Neural progenitor cell (in vitro differentiated cells): ENCODE results near the gene CFL1.

Experiments
- EZH2 ChIP-seq: fragments of 200-600 bp; sonication (generic); IDR thresholded peaks from 2 replicates; pipeline ENCODE4 v1.6.1; 2017; ENCODE audit warnings: antibody characterized with exemption, mild to moderate bottlenecking, moderate library complexity
- TF ChIP-seq, protein P1 (sequence below): fragments of 200-600 bp; sonication (generic); IDR thresholded peaks from 2 replicates; pipeline ENCODE4 v1.5.1; 2017; ENCODE audit warnings: antibody characterized with exemption, mild to moderate bottlenecking

DNA sequence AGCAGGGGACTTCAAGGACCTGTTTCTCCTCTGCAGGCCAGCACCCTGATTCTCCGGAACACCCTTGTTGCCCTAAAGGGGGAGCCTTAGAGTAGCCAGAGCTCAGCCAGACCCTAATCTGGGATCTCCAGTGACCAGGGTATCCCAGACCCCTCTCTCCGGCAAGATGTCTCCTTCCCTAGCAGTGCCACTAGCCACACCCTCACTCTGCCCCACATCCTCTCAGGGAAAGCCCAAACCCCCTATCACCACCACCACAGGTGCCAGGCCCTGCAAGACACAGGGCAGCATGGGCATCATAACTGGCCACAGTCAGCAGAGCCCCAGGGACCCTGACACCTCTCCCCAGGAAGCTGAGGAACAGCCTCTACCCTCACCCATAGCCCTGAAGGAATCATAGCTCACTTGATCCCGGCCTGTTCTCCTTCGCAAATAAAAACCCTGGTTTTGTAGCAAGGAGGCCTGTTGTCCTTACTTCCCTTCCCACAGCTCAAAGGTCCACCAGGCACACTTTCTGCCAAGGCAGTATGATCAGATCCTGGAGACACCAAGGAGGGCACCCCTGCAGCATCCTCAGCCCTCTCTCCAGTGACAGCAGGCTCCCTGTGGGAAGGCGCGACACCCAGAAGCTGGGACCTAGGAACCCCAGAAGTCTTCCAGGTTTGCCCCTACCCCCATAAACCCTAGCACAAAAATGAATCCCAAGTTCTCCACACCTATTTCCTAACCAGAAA, 4.6 kb downstream of the CFL1 start:
- TF ChIP-seq, protein P1, sequence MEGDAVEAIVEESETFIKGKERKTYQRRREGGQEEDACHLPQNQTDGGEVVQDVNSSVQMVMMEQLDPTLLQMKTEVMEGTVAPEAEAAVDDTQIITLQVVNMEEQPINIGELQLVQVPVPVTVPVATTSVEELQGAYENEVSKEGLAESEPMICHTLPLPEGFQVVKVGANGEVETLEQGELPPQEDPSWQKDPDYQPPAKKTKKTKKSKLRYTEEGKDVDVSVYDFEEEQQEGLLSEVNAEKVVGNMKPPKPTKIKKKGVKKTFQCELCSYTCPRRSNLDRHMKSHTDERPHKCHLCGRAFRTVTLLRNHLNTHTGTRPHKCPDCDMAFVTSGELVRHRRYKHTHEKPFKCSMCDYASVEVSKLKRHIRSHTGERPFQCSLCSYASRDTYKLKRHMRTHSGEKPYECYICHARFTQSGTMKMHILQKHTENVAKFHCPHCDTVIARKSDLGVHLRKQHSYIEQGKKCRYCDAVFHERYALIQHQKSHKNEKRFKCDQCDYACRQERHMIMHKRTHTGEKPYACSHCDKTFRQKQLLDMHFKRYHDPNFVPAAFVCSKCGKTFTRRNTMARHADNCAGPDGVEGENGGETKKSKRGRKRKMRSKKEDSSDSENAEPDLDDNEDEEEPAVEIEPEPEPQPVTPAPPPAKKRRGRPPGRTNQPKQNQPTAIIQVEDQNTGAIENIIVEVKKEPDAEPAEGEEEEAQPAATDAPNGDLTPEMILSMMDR: peak; percentile 20
- no peak for TF ChIP-seq EZH2
